Ovary (tissue), 9 donors: ENCODE measurements around the gene THADA. TPM values are rescaled to one million over a fixed set of nuclear protein-coding genes. Genes with fewer than 3 reads are reported as not detected.

Experiments
- DNase-seq, 5 donors: peaks; one replicate each; pipeline ENCODE4 v3.0.0-alpha.2; 2019 to 2020
- H3K27ac ChIP-seq, 2 donors: fragments of 200-600 bp; one replicate each; pipeline versions ENCODE4 v1.5.1 to v1.8.0; 2019 to 2022
- H3K27me3 ChIP-seq: fragments of 200-600 bp; one replicate; pipeline ENCODE4 v1.8.0; 2022
- H3K36me3 ChIP-seq: fragments of 200-600 bp; sonication (generic); one replicate; pipeline ENCODE4 v1.5.1; 2019
- H3K4me1 ChIP-seq: one replicate; pipeline ENCODE4 v1.8.1; 2013; ENCODE audit warnings: mild to moderate bottlenecking, moderate library complexity; ENCODE audit not compliant: insufficient read depth
- H3K4me3 ChIP-seq: fragments of 200-600 bp; sonication (generic); one replicate; pipeline ENCODE4 v1.5.1; 2017
- H3K9me3 ChIP-seq, 2 donors: fragments of 200-600 bp in 1 of 2; sonication (generic) in 1 of 2; one replicate each; pipeline versions ENCODE4 v1.5.1 to v1.8.1; 2013 to 2019; ENCODE audit warnings: mild to moderate bottlenecking in 1 of 2, moderate library complexity in 1 of 2
- EP300 ChIP-seq: sonication (generic); formaldehyde crosslinking; IDR thresholded peaks from one replicate; pipeline ENCODE4 v1.6.1; 2017; ENCODE audit warnings: antibody characterized with exemption
- POLR2A ChIP-seq: fragments of 450-650 bp; IDR thresholded peaks from one replicate; pipeline ENCODE4 v1.6.1; 2017; ENCODE audit warnings: antibody characterized with exemption, mild to moderate bottlenecking, moderate library complexity
- WGBS, 3 donors: extraction: QIAGEN DNeasy Blood & Tissue Kit in 1 of 3; methylation state at CpG; one replicate each; pipeline versions ENCODE4 v1.1.5 to v1.1.7; 2013 to 2017; 5-methylcytosine and 5-hydroxymethylcytosine counted together
- intact Hi-C, 4 donors: fragments of 100-400 bp; cut with DNase I; formaldehyde crosslinking; loops; one replicate each; pipeline versions ENCODE4 v1.11.0 to v1.15.1; 2022 to 2023
- polyA plus RNA-seq, 2 donors: library from polyadenylated mRNA; stranded (reverse); fragments of 200-250 nt in 1 of 2; fragments of 350-450 nt in 1 of 2; fragmentation: Illumina TruSeq in 1 of 2; extraction: RNeasy Lipid Tissue Mini Kit (QIAGEN cat#74804) in 1 of 2; gene quantifications; one replicate each; pipeline ENCODE4 v1.2.3, GENCODE V29; 2013 to 2014
- total RNA-seq, 7 donors: library from RNA; depleted of rRNA in 2 of 7; stranded (reverse); fragments of >200 nt in 2 of 7; fragmentation: NEBNext Ultra II Directional in 3 of 7; extraction: Animal tissue kit (Norgen Biotek cat#: 25700) in 3 of 7; gene quantifications; one replicate each; pipeline versions ENCODE4 v1.1.0 to v1.2.4, GENCODE V29; 2016 to 2023
- TF ChIP-seq, protein P1 (sequence below), 3 donors: fragments of 450-650 bp in 2 of 3; fragments of 200-600 bp in 1 of 3; IDR thresholded peaks; one replicate each; pipeline versions ENCODE4 v1.5.1 to v1.8.0; 2016 to 2022; ENCODE audit warnings: antibody characterized with exemption in 3 of 3, mild to moderate bottlenecking in 1 of 3
- donor health status: DM: no; HTN: no; CAD: no; lungs with moderate emphysema.
- donor health status: DM: no; HTN: no; CAD: no.
- donor health status: Bipolar disorder and iron deficiency.
- donor health status: DM: yes; HTN: yes; CAD: no.
- donor health status: DM: no; HTN: no; CAD: no.
- donor health status: DM: yes; HTN: yes; CAD: no.

The THADA gene
- total and polyA plus RNA-seq, 9 donors, result 14.0 to 46.8 (median 28.6) TPM

DNA sequence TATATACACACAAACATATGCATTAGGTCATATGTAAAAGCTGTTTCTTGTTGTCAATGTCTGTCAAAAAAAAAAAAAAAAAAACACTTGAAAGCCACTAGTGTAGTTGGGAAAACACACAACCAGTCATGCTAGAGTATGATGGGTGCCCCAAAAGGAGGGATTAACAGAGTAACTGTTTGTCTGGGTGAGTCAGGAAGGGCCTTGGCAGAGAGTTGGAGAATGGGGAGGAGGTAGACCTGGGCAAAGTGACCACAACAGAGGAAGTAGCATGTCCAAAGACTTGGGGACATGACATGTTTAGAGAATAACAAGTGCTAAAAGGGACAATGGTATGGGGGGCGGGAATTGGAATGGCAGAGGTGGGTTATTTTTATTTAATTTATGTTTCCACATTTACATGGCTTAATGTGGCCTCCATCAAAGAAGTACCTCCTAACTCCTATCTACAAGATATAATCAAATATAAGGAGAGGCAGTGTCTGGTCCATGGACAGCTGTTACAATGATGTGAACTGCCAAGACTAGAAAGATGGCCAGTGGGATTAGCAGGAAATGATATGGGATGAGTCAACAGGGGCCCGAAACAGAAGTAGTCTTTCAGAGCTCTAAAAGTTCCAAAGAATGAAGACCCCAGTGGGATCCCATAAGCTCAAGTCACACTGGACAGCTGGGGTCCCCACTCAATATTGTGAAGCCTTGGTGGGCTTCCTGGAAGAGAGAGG, 269.6 kb downstream of the THADA start:
- Histone ChIP-seq H3K27me3 (no peaks in the 10 kb centered on the region), H3K36me3 (no peaks in the 10 kb centered on the region), H3K4me1 (peaks cover 23% of the 10 kb centered on the region), H3K4me3 (no peak overlapping the region), H3K27ac (no peak overlapping the region), H3K9me3 (no peaks in the 10 kb centered on the region)
- DNase-seq, result peak in 1 of 5 donors; percentile 7
- no peak for TF ChIP-seq EP300
- TF ChIP-seq, protein P1, sequence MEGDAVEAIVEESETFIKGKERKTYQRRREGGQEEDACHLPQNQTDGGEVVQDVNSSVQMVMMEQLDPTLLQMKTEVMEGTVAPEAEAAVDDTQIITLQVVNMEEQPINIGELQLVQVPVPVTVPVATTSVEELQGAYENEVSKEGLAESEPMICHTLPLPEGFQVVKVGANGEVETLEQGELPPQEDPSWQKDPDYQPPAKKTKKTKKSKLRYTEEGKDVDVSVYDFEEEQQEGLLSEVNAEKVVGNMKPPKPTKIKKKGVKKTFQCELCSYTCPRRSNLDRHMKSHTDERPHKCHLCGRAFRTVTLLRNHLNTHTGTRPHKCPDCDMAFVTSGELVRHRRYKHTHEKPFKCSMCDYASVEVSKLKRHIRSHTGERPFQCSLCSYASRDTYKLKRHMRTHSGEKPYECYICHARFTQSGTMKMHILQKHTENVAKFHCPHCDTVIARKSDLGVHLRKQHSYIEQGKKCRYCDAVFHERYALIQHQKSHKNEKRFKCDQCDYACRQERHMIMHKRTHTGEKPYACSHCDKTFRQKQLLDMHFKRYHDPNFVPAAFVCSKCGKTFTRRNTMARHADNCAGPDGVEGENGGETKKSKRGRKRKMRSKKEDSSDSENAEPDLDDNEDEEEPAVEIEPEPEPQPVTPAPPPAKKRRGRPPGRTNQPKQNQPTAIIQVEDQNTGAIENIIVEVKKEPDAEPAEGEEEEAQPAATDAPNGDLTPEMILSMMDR (IDR thresholded peaks at IDR 0.05), result no peak
- TF ChIP-seq POLR2A, result no peak
- intact Hi-C loops, result loop anchor here in 1 of 4 donors (10.0 kb wide), 1 partner anchor 139 kb away; no protein-coding TSS in a partner anchor
- 95 to 98% (median 98%) methylated on average over 2 of the region's 2 CpGs for WGBS, 3 donors

DNA sequence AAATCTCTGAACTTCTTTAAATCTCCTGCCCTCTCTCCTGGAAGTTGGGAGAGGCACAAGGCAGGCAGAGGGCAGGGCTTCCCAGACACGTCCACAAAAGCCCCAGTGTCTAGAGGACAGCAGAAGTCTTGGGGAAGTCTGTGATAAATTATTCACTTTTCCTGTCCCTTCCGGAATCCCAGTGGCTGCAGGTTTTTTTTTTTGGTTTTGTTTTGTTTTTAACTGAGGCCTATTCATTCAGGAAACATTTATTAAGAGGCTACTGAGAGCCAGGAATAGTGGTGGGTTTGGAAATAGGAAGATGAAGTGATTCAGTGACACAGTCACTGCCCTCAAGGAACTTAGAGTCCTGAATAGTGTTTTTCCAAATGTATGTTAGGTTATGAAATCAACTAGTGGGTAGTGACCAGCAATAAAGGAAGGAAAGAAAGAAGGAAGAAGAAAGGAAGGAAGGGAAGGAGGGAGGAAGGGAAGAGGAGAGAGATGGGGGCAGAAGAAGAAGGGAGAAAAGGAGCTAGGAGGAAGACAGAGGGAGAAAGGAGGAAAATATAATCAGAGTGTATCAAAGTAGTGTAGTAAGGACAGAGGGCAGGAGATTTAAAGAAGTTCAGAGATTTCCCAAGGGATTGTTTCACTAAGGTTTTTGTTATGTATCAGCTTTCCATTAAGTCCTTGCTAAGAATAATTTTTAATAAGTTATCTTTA, 270.6 kb downstream of the THADA start:
- intact Hi-C loops, result loop anchor here in 1 of 4 donors (10.0 kb wide), 1 partner anchor 140 kb away; no protein-coding TSS in a partner anchor
- no peaks in the 10 kb centered on the region for H3K27me3 ChIP-seq
- H3K27ac ChIP-seq, result peak overlapping the region; percentile 27 to 51
- no peaks in the 10 kb centered on the region for H3K36me3 ChIP-seq
- no peak overlapping the region for H3K4me3 ChIP-seq
- no peak for TF ChIP-seq EP300
- no peak for TF ChIP-seq POLR2A
- TF ChIP-seq, protein P1 (IDR thresholded peaks at IDR 0.05), result no peak
- H3K9me3 ChIP-seq, result no peaks in the 10 kb centered on the region
- peaks cover 19% of the 10 kb centered on the region for H3K4me1 ChIP-seq
- peak in 1 of 5 donors; percentile 25 for DNase-seq
- WGBS, 3 donors, result 12 to 23% (median 13%) methylated on average over 2 of the region's 2 CpGs

DNA sequence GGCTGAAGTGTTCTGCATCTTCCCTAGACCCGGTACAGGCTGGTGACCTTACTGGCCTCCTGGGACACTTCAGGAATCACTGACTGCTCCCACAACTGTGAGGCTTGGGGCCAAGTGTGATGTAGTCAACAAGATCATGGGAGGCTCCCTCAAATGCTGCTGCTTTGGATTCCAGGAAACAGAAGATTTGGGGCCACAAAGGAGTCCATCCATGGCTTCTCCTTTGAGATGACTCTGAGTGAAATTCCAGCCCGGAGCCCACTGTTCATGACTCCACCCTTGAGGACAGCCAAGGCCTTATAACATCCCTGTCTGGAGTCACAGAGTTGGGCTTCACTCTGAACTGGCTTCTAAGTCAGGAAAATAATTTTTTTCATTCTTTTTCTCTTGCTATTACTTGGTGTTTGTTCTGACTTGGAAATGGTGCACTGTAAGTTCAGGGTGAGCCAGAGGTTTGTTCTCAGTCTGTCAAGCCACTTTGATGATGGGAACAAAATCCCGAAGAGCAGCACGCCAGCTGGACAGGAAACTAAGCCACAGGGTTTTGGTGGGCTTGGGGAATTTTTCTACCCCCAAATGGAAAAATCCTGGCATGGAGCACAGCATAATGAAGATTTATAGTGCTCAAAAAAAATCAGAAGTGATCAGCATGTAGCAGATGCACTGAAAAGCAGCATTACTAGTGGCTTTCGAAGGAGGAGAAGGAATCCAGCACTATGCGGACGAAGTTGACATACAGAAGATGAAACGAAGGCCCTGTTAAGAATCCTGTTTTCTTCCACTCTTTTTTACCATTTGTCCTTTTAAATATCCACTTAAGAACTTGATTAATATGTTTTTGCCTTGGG, 271.4 kb downstream of the THADA start:
- peak in 4 of 5 donors; percentile 62 to 71 (median 69) for DNase-seq
- intact Hi-C loops, result loop anchor here in 1 of 4 donors (10.0 kb wide), 1 partner anchor 140 kb away; no protein-coding TSS in a partner anchor
- no peaks in the 10 kb centered on the region for H3K27me3 ChIP-seq
- 17 to 42% (median 24%) methylated on average over 8 of the region's 8 CpGs for WGBS, 3 donors
- H3K4me1 ChIP-seq, result peaks cover 13% of the 10 kb centered on the region
- no peak for TF ChIP-seq POLR2A
- TF ChIP-seq, protein P1 (IDR thresholded peaks at IDR 0.05), result no peak
- no peak for TF ChIP-seq EP300
- no peaks in the 10 kb centered on the region for H3K36me3 ChIP-seq
- H3K27ac ChIP-seq, result peak overlapping the region; percentile 27 to 51
- H3K4me3 ChIP-seq, result no peak overlapping the region
- H3K9me3 ChIP-seq, result no peaks in the 10 kb centered on the region

DNA sequence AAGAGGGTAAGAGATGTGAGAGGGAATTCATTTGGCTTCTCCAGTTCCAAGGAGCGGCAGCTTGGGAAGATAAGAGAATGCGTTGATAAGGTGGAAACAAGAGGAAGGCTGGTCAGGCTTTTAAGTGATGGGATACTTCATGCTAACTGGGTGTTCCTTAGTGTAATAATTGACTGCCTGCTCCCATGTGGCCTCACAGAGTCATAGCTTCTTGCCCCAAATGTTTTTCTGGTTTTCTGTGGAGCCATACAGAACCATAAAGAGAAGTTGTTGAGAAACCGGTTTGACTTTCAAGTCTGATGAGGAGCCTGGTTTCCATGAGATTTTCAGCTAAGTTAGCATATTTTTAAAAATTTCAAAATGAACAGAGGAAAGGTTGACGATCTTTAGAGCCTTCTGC, 272.0 kb downstream of the THADA start:
- WGBS, 3 donors, result 63 to 90% (median 89%) methylated on average over 4 of the region's 4 CpGs
- H3K27ac ChIP-seq, result peak overlapping the region; percentile 27 to 51
- peaks cover 13% of the 10 kb centered on the region for H3K4me1 ChIP-seq
- intact Hi-C loops, result loop anchor here in 1 of 4 donors (10.0 kb wide), 1 partner anchor 141 kb away; no protein-coding TSS in a partner anchor
- H3K36me3 ChIP-seq, result no peaks in the 10 kb centered on the region
- H3K9me3 ChIP-seq, result no peaks in the 10 kb centered on the region
- H3K4me3 ChIP-seq, result no peak overlapping the region
- TF ChIP-seq, protein P1 (IDR thresholded peaks at IDR 0.05), result no peak
- TF ChIP-seq POLR2A, result no peak
- TF ChIP-seq EP300, result no peak
- H3K27me3 ChIP-seq, result no peaks in the 10 kb centered on the region
- DNase-seq, result peak in 1 of 5 donors; percentile 3
